ENCODE measurements around the gene MELTF. TPM values are rescaled to one million over a fixed set of nuclear protein-coding genes. Genes with fewer than 3 reads are reported as not detected.

Gene MELTF
- total and polyA plus RNA-seq, 2 of the 13 experiments (the other 11 are each of a cell fraction or from before 2014, with no cell fraction given) = 3.2 to 7.5 TPM

DNA sequence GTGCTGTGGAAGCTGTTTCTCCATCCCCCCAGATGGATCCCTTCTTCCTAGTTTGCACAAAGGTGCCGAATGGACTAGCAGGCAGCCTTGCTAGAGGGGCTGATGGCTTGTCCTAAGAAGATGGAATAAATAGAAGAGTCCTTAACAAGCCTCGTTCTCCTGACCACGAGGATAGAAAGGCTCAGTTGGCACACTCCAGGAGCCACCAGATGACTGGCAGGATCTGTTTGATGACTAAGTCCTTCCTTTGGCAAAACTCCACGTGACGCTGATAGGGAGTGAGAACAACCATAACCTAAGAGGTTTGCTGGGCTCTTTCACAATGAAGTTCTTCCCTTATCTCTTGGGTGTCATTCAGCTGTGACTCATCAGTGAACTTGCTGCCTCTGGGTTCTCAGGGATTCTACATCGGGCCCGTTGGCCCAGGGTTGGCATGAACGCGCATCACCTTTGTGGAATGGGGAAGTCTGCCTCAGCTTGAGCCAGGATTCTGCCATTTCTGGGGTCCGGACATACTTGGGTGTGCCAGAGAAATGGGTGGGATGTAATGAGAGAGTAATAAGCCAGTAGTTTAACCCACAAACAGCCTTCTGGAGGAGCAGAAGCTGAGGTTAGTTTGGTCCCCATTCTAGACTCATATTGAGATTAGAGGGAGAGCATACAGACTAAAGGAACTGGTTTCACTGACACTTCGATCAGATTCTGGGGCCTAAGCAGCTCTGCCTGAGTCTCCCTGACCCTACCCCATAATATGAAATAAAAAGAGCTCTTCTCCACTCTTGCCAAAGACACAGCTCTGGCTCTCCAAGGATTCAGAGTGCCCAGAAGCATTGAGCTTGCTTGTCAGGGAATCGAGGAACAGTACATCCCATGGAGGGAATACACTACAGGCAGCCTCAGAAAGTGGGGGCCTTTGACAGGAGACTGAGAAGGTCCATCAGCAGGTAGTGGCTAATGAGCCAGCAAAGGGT lies 2.0 kb upstream of the MELTF start (continued):
- TF ChIP-seq, protein P1, sequence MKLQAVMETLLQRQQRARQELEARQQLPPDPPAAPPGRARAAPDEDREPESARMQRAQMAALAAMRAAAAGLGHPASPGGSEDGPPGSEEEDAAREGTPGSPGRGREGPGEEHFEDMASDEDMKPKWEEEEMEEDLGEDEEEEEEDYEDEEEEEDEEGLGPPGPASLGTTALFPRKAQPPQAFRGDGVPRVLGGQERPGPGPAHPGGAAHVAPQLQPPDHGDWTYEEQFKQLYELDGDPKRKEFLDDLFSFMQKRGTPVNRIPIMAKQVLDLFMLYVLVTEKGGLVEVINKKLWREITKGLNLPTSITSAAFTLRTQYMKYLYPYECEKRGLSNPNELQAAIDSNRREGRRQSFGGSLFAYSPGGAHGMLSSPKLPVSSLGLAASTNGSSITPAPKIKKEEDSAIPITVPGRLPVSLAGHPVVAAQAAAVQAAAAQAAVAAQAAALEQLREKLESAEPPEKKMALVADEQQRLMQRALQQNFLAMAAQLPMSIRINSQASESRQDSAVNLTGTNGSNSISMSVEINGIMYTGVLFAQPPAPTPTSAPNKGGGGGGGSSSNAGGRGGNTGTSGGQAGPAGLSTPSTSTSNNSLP (IDR thresholded peaks at IDR 0.05; ENCODE audit: low read depth, low read length) = 0 out of 2 replicates have a peak, but pooled peaks have one; percentile 21
- TF ChIP-seq TCF7L2 (IDR thresholded peaks at IDR 0.05; ENCODE audit: low read depth, low read length) (no peak), ZNF749 (CRISPR knock-in tag; IDR thresholded peaks at IDR 0.05; ENCODE audit: borderline replicate concordance) (no peak), TAF1 (CRISPR knock-in tag; IDR thresholded peaks at IDR 0.05) (no peak), SOX13 (IDR thresholded peaks at IDR 0.05) (no peak), SOX13 (CRISPR knock-in tag; conservative IDR thresholded peaks at IDR 0.05 in 1 of 2, IDR thresholded peaks at IDR 0.05 in 1 of 2) (peak in 1 of 2 experiments; percentile 49; a peak in 1 of 4 replicates), ZNF350 (CRISPR knock-in tag; IDR thresholded peaks at IDR 0.05; ENCODE audit: borderline replicate concordance, low read depth) (no peak), ZNF772 (CRISPR knock-in tag; IDR thresholded peaks at IDR 0.05) (no peak), ZNF660 (CRISPR knock-in tag; IDR thresholded peaks at IDR 0.05; ENCODE audit: borderline replicate concordance, low read depth) (no peak), FOXK1 (CRISPR knock-in tag; IDR thresholded peaks at IDR 0.05; ENCODE audit: borderline replicate concordance, low read depth) (no peak), ZNF644 (CRISPR knock-in tag; IDR thresholded peaks at IDR 0.05; ENCODE audit: low read depth) (no peak), HOXD1 (CRISPR knock-in tag; IDR thresholded peaks at IDR 0.05) (no peak), ZBTB38 (CRISPR knock-in tag; IDR thresholded peaks at IDR 0.05) (no peak), FOSL2 (CRISPR knock-in tag; IDR thresholded peaks at IDR 0.05) (peak; percentile 98), SMAD1 (CRISPR knock-in tag; IDR thresholded peaks at IDR 0.05; ENCODE audit: borderline replicate concordance, low read depth) (no peak), SCMH1 (CRISPR knock-in tag; IDR thresholded peaks at IDR 0.05; ENCODE audit: borderline replicate concordance) (no peak), ZNF780A (CRISPR knock-in tag; IDR thresholded peaks at IDR 0.05) (no peak), SOX5 (CRISPR knock-in tag; IDR thresholded peaks at IDR 0.05; ENCODE audit: borderline replicate concordance) (peak; percentile 55; the same call in 1 of the 2 replicates), RNF2 (conservative IDR thresholded peaks at IDR 0.05; ENCODE audit: low read depth) (0 out of 2 replicates have a peak, but pooled peaks have one; percentile 24), JDP2 (CRISPR knock-in tag; IDR thresholded peaks at IDR 0.05; ENCODE audit: borderline replicate concordance) (no peak), NFIB (CRISPR knock-in tag; IDR thresholded peaks at IDR 0.05; ENCODE audit: borderline replicate concordance) (no peak), FOXA3 (CRISPR knock-in tag; IDR thresholded peaks at IDR 0.05) (0 out of 2 replicates have a peak, but pooled peaks have one; percentile 30), ZNF468 (CRISPR knock-in tag; IDR thresholded peaks at IDR 0.05) (no peak)
- TF ChIP-seq, protein P2, sequence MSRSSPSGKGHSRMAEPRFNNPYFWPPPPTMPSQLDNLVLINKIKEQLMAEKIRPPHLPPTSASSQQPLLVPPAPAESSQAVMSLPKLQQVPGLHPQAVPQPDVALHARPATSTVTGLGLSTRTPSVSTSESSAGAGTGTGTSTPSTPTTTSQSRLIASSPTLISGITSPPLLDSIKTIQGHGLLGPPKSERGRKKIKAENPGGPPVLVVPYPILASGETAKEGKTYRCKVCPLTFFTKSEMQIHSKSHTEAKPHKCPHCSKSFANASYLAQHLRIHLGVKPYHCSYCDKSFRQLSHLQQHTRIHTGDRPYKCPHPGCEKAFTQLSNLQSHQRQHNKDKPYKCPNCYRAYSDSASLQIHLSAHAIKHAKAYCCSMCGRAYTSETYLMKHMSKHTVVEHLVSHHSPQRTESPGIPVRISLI (CRISPR knock-in tag; IDR thresholded peaks at IDR 0.05; ENCODE audit: borderline replicate concordance) = no peak
- TF ChIP-seq, protein P3, sequence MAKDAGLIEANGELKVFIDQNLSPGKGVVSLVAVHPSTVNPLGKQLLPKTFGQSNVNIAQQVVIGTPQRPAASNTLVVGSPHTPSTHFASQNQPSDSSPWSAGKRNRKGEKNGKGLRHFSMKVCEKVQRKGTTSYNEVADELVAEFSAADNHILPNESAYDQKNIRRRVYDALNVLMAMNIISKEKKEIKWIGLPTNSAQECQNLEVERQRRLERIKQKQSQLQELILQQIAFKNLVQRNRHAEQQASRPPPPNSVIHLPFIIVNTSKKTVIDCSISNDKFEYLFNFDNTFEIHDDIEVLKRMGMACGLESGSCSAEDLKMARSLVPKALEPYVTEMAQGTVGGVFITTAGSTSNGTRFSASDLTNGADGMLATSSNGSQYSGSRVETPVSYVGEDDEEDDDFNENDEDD (CRISPR knock-in tag; IDR thresholded peaks at IDR 0.05; ENCODE audit: borderline replicate concordance) = no peak
- TF ChIP-seq, protein P4, sequence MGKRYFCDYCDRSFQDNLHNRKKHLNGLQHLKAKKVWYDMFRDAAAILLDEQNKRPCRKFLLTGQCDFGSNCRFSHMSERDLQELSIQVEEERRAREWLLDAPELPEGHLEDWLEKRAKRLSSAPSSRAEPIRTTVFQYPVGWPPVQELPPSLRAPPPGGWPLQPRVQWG (CRISPR knock-in tag; IDR thresholded peaks at IDR 0.05; ENCODE audit: borderline replicate concordance, low read depth) = no peak

Data from HepG2 (cell line).